Fibroblast of skin of right biceps (primary cell): ENCODE measurements around the gene NTF3.

Experiments used
- DNase-seq: peaks from one replicate; pipeline ENCODE4 v3.0.0-alpha.2; 2013

NTF3 gene

DNA sequence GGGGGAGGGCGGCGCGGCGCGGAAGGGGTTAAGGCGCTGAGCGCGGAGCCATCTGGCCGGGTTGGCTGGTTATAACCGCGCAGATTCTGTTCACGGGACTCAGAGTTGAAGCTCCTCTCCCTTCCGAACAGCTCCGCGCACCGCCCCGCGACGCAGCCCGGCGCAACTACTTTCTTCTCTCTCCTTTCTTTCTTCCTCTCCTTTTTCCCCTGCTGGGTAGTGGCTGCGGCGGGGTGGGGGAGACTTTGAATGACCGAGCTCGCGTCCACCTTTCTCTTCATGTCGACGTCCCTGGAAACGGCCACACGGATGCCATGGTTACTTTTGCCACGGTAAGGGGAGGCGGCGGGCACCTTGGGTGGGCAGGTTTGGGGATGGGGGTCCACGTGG lies at the start of gene NTF3:
NTF3 (plus strand) TSS at position 98 of the 390 bp plus-strand sequence; CDS start at position 315, 217 bp downstream.
- DNase-seq: peak; percentile 78

GRCh38 chr12:5384015-5384414 lies 47.9 kb upstream of the NTF3 start:
- peak; percentile 53 for DNase-seq

DNA sequence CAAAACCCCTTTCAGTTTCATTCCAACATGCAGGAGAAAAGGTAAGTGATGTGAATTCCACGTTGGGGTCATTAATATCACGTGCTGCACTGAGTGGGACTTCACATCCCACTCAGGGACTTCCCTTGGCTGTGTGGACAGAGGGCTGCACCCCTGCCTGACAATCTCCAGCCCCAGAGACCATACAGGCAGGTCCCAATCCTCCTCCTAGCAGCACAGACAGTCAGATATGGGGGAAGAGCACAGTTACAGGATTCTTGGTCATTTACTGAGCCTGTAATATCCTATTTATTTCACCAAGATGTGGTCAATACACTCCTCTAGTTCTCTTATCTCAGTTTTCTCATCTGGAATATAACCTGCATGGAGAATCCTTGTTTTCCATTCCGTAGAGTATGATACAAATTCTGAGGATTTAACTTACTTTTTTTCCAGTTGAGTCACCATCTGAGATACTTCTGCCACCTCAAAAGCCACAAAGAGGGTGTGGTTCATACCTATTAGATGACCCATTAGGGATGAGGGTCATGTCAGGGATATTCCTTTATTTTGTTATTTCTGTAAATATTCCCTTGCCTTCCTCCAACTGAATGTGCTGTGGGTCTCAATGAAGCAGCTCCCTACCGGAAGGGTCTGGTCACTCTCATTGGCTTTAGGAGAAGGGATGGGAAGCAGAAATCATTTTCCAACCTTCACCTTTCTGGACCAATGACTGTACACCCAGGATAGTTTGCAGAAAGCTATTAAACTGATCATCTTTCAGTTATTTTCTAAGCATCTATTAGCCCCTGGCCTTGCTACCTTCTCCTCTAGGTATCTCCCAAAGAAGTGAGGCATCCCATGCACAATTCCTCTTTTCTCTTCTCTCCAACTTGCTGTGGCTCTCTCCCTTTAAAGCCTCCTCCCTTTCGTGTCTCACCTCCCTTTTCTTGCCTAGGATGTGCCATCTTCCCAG lies 43.0 kb upstream of the NTF3 start:
- DNase-seq: peak; percentile 85

GRCh38 chr12:5390174-5390799 lies 41.6 kb upstream of the NTF3 start:
- DNase-seq: peak; percentile 76

GRCh38 chr12:5391653-5392052 lies 40.3 kb upstream of the NTF3 start:
- peak; percentile 90 for DNase-seq

GRCh38 chr12:5392961-5393360 lies 38.9 kb upstream of the NTF3 start:
- no peak for DNase-seq

DNA sequence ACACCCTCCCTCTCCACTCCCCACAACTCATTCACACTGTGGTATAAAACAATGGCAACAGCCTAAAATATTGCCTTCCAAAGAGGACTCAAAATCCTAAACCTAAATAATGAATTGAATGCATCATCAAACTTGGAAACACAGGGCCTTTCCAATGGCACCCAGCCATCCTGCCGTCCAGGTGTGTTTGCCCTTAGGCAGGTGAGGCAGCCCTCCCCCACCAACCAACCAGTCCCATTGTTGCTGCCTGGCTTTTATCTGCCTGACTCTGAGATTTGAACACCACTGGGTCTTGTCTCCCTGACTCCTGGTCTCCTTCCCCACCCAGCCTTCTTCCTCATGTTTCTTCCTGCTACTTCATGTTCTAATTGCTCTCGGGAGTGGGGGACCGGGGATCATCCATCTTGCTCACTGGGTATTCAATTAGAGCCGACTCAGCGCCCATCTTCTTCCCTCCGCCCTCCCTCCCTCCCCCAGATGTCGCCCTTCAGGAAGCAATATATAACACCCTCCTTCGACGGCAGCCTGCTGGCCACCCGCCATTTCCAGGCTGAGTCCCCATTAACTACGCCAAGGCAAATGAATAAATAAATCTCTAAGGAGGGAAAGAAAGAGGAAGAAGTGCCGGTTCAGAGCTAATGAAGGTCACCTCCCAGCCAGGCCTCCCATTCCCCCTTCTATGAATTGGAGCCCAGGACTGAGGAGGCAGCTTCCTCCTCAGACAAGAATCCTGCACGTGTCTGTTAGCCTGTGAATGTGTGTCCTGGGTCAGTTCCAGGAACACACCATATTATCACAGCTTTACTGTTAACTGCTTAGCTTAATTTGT lies 36.3 kb upstream of the NTF3 start:
- peak; percentile 36 for DNase-seq

DNA sequence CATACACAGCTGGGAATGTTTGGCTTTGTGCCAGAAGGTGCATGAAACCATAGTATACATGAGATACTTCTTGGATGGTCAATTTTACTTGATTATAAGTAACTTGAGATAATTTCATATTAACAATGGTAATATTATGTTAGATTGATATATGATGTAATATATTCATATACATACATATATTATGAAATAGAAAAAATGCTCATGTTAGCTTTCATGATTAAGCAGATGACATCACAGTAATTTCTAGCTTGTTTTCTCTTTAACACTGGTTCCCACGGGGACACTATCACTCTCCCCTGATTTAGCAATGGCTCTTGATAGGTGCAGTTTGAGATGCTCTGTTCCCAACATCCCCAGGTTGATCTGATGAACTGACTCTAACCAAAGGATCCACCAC lies 35.4 kb upstream of the NTF3 start:
- no peak for DNase-seq

- peak; percentile 49 for DNase-seq
Measured at GRCh38 chr12:5399266-5399665, 32.6 kb upstream of the NTF3 start.

DNA sequence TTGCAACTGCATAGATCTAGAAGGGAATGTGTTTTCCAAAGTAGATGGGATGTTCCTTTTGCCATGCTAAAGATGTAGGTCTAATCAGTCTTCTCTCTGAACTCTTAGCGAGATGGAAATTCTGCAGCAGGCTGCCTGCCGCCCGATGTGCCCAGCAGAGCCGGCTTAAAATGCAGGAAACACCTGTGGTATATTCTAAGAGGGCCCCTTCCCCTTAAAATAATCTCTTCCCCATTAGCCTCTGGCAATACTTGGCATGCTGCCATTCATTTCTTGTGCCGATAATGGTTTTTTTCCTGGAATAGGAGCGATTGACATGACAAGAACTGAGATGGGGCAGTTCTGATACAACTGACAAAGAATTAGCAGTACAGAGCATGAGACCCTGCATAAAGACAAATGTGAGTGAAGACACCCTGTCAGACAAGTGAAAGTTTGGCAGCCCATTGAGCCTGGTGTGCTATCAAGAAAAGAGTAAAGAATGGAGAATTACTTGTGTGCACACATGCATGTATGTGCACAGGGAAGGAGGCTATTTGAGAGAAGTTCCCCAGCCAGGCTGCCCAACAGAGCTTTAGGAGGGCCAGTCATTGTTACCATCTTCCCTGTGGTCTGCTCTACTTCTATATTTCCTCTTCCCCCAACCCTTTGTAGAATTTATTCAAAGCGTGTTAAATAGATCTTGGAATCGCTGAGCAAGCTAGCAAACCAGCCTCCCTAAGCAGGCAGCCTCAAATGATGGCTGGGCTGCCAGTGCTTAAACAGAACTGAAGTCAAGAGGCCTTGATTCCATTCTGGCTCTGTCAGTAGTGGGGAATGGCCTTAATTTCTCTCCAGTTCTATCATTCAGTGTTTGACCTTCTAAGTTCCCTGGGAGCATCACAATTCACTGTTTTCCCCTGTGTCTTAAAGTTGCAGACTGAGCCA lies 29.6 kb upstream of the NTF3 start:
- no peak for DNase-seq

- DNase-seq: peak; percentile 48
Measured at GRCh38 chr12:5403411-5403810, 28.5 kb upstream of the NTF3 start.

- DNase-seq: peak; percentile 60
Measured at GRCh38 chr12:5407034-5407856, 24.7 kb upstream of the NTF3 start.

DNA sequence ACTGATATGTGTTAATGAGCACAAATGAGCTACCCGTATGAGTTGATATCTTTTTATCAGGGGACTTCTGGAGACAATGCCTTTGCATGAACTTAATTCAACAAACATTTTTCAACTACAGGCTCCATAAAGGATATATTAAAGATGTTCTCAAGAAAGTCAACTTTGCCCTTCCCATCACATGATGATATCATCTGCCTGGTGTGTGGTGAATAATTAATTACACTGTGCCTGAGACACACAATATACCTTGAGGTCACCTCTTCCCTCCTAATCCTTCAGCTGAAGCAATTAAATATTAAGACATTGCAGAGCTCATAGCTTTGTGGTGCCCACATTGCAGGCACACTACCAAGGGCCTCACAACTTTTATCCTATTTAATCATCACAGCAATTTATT lies 22.3 kb upstream of the NTF3 start:
- DNase-seq: no peak

DNA sequence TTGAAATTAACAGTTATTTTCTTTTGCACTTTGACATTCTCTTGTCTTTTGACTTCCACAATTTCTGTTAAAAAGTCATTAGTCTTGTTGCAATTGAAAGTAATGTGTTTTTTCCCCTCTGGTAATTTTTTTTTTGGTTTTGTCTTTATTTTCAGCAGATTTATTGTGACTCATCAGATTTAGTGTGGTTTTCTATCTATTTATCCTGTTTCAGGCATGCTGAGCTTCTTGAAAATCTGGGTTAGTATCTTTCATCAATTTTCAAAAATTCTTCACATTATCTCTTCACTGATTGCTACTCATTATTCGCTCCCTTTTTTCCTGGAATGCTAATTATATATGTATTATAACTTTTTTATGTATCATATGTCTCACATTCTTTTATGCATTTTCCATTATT lies 15.3 kb upstream of the NTF3 start:
- peak; percentile 53 for DNase-seq

GRCh38 chr12:5417500-5417899 lies 14.4 kb upstream of the NTF3 start:
- peak; percentile 80 for DNase-seq

GRCh38 chr12:5428332-5429221 lies 3.3 kb upstream of the NTF3 start:
- DNase-seq: peak; percentile 67

- DNase-seq: peak; percentile 33
Measured at GRCh38 chr12:5429741-5430557, 2.0 kb upstream of the NTF3 start.

GRCh38 chr12:5430641-5431603 lies 986 bp upstream of the NTF3 start:
- peak; percentile 47 for DNase-seq
